ENCODE results near the gene COQ9. TPM values are rescaled to one million over a fixed set of nuclear protein-coding genes. Genes with fewer than 3 reads are reported as not detected.
A peak's percentile ranks its signal among the peaks of the same experiment; 100 is the strongest.

The COQ9 gene
- total RNA-seq, 6 donors from 2014 or later = 33.1 to 47.1 (median 39.4) TPM

- Histone ChIP-seq H3K27ac (no peak overlapping the region), H3K27me3 (no peaks in the 10 kb centered on the region), H3K36me3 (no peaks in the 10 kb centered on the region), H3K4me1 (peaks cover 31 to 50% (median 49%) of the 10 kb centered on the region in 4 donors), H3K4me3 (no peak overlapping the region), H3K9me3 (no peaks in the 10 kb centered on the region)
- 76 to 82% methylated on average over 7 of the region's 7 CpGs for WGBS, 2 donors
- TF ChIP-seq POLR2AphosphoS5 (IDR thresholded peaks at IDR 0.05) (no peak), EP300 (IDR thresholded peaks at IDR 0.05) (no peak), POLR2A (IDR thresholded peaks at IDR 0.05) (no peak)
- TF ChIP-seq, protein P1, sequence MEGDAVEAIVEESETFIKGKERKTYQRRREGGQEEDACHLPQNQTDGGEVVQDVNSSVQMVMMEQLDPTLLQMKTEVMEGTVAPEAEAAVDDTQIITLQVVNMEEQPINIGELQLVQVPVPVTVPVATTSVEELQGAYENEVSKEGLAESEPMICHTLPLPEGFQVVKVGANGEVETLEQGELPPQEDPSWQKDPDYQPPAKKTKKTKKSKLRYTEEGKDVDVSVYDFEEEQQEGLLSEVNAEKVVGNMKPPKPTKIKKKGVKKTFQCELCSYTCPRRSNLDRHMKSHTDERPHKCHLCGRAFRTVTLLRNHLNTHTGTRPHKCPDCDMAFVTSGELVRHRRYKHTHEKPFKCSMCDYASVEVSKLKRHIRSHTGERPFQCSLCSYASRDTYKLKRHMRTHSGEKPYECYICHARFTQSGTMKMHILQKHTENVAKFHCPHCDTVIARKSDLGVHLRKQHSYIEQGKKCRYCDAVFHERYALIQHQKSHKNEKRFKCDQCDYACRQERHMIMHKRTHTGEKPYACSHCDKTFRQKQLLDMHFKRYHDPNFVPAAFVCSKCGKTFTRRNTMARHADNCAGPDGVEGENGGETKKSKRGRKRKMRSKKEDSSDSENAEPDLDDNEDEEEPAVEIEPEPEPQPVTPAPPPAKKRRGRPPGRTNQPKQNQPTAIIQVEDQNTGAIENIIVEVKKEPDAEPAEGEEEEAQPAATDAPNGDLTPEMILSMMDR (IDR thresholded peaks at IDR 0.05) = no peak
- ATAC-seq (ENCODE audit: low FRiP score in 2 of 2) (no peak), DNase-seq (peak in 1 of 2 donors; percentile 36)
Observed at GRCh38 chr16:57413733-57414132, 33.5 kb upstream of the COQ9 start.

DNA sequence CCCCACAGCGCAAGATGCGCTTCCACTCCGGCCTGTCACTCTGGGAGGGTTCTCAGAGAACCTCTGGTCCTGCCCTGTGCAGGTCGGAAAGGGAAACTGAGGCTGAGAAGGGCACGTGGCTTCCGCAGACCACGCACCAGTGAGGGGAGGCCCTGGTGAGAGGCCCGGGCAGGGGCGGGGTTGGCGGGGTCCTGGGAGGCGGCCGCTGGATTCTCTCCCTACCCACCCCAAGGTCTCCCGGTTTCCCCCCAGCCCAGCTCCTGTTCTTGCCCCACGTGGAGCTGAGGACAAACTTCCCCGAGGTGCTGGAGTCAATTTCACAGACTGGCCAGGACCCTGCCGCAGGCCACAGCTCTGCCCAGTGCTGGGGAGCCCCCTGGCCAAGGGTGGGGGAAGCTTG, 31.2 kb upstream of the COQ9 start:
- Histone ChIP-seq H3K27ac (peak overlapping the region in 3 of 4 donors; percentile 18 to 72 (median 27)), H3K36me3 (no peaks in the 10 kb centered on the region), H3K9me3 (no peaks in the 10 kb centered on the region), H3K27me3 (no peaks in the 10 kb centered on the region), H3K4me3 (no peak overlapping the region), H3K4me1 (peaks cover 22 to 39% (median 38%) of the 10 kb centered on the region in 4 donors)
- DNase-seq (peak in 1 of 2 donors; percentile 80), ATAC-seq (ENCODE audit: low FRiP score in 2 of 2) (no peak)
- TF ChIP-seq EP300 (IDR thresholded peaks at IDR 0.05) (no peak), POLR2A (IDR thresholded peaks at IDR 0.05) (no peak)
- TF ChIP-seq, protein P1 (IDR thresholded peaks at IDR 0.05) = no peak
- WGBS, 2 donors = 83 to 95% methylated on average over 7 to 16 of the region's 16 CpGs

GRCh38 chr16:57419506-57419905, 27.8 kb upstream of the COQ9 start:
- Histone ChIP-seq H3K36me3 (no peaks in the 10 kb centered on the region), H3K9me3 (no peaks in the 10 kb centered on the region), H3K4me1 (peaks cover 22 to 48% (median 45%) of the 10 kb centered on the region in 4 donors), H3K27me3 (no peaks in the 10 kb centered on the region), H3K27ac (peak overlapping the region in 2 of 4 donors; percentile 58 to 62), H3K4me3 (no peak overlapping the region)
- no peak for DNase-seq
- TF ChIP-seq EP300 (IDR thresholded peaks at IDR 0.05) (no peak), POLR2AphosphoS5 (IDR thresholded peaks at IDR 0.05) (no peak)
- TF ChIP-seq, protein P1 (IDR thresholded peaks at IDR 0.05) = no peak
- 73 to 74% methylated on average over 6 of the region's 6 CpGs for WGBS, 2 donors
- ATAC-seq (ENCODE audit: low FRiP score in 2 of 2) = no peak

GRCh38 chr16:57422026-57422944, 25.0 kb upstream of the COQ9 start:
- DNase-seq (no peak), ATAC-seq (ENCODE audit: low FRiP score in 2 of 2) (peak in 1 of 2 donors; percentile 65)
- peaks cover 0 to 13% (median 5%) of the 10 kb centered on the region in 4 donors for H3K36me3 ChIP-seq
- peaks cover 12 to 35% (median 31%) of the 10 kb centered on the region in 4 donors for H3K4me1 ChIP-seq
- 31 to 44% methylated on average over 9 to 10 of the region's 10 CpGs for WGBS, 2 donors
- H3K27ac ChIP-seq = peak overlapping the region in 2 of 4 donors; percentile 18 to 36
- H3K9me3 ChIP-seq = no peaks in the 10 kb centered on the region
- no peak overlapping the region for H3K4me3 ChIP-seq
- H3K27me3 ChIP-seq = no peaks in the 10 kb centered on the region
- no peak for TF ChIP-seq POLR2A (IDR thresholded peaks at IDR 0.05)
- TF ChIP-seq, protein P1 (IDR thresholded peaks at IDR 0.05) = peak; percentile 30 to 60 (median 50)
